Measurements from ENCODE around the gene PIK3C2G. TPM values are rescaled to one million over a fixed set of nuclear protein-coding genes. Genes with fewer than 3 reads are reported as not detected.

The PIK3C2G gene
- total RNA-seq, 1 experiment from 2014 or later, result not detected

DNA sequence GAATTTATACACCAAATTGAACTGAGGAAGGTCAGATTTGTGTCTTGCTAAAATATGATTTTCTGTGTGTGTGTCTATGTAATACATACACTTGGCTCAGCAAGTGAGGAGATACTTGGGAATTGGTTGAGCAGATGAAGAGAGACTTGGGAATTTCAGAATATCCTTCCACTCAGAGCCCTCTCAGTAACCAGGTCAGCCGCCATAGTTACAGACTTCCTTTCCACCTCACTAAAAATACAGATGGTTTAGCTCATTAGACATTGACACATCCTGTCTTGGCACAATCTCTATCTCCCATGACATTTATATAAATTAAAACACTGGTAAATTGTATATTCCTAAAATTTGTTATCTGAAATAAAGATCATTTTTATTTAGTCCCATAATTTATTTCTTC lies 15.9 kb downstream of the PIK3C2G start:
- H3F3A ChIP-seq (ENCODE audit: low read length, unreplicated experiment), result no peaks in the 10 kb centered on the region
- CTCF ChIA-PET, result no interaction called here
- no peak overlapping the region for H3K4me3 ChIP-seq (ENCODE audit: low read length)
- POLR2A ChIA-PET (ENCODE audit: unreplicated experiment), result no interaction called here
- DNase-seq, result no peak
- no peak overlapping the region for H3K27ac ChIP-seq (ENCODE audit: low read length)
- no peaks in the 10 kb centered on the region for H3K79me2 ChIP-seq (ENCODE audit: low read length)
- H3K4me2 ChIP-seq (ENCODE audit: low read length), result no peak overlapping the region
- no TSS peak for BruUV-seq (replicated peaks)
- ATAC-seq, result no peak
- no peaks in the 10 kb centered on the region for H3K36me3 ChIP-seq (ENCODE audit: low read depth, low read length)
- H4K20me1 ChIP-seq (ENCODE audit: low read length), result no peaks in the 10 kb centered on the region
- intact Hi-C loops (cut with micrococcal nuclease), result no loop called here
- H3K27me3 ChIP-seq (ENCODE audit: low read length), result no peaks in the 10 kb centered on the region
- no peak for TF ChIP-seq EZH2phosphoT487 (IDR thresholded peaks at IDR 0.05; ENCODE audit: borderline replicate concordance, low read length)
- no peak for TF ChIP-seq EZH2 (IDR thresholded peaks at IDR 0.05; ENCODE audit: low read length, unreplicated experiment)
- TF ChIP-seq, protein P1, sequence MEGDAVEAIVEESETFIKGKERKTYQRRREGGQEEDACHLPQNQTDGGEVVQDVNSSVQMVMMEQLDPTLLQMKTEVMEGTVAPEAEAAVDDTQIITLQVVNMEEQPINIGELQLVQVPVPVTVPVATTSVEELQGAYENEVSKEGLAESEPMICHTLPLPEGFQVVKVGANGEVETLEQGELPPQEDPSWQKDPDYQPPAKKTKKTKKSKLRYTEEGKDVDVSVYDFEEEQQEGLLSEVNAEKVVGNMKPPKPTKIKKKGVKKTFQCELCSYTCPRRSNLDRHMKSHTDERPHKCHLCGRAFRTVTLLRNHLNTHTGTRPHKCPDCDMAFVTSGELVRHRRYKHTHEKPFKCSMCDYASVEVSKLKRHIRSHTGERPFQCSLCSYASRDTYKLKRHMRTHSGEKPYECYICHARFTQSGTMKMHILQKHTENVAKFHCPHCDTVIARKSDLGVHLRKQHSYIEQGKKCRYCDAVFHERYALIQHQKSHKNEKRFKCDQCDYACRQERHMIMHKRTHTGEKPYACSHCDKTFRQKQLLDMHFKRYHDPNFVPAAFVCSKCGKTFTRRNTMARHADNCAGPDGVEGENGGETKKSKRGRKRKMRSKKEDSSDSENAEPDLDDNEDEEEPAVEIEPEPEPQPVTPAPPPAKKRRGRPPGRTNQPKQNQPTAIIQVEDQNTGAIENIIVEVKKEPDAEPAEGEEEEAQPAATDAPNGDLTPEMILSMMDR (conservative IDR thresholded peaks at IDR 0.05; ENCODE audit: low read depth, low read length), result no peak
- H2AFZ ChIP-seq (ENCODE audit: low read length), result no peak overlapping the region
- H3K9me2 ChIP-seq (replicated peaks; ENCODE audit: low read length), result no peaks in the 10 kb centered on the region
- no peaks in the 10 kb centered on the region for H3K9me3 ChIP-seq (ENCODE audit: low read length)
- H3K4me1 ChIP-seq (ENCODE audit: insufficient read depth, low read length), result peaks cover 24% of the 10 kb centered on the region
- H3K9ac ChIP-seq (ENCODE audit: low read length), result no peak overlapping the region

- no peak for DNase-seq
- ATAC-seq, result no peak
- intact Hi-C loops (cut with micrococcal nuclease), result no loop called here
- Histone ChIP-seq H3K9me3 (ENCODE audit: low read length) (no peaks in the 10 kb centered on the region), H3K36me3 (ENCODE audit: low read depth, low read length) (no peaks in the 10 kb centered on the region), H3K4me2 (ENCODE audit: low read length) (no peak overlapping the region), H2AFZ (ENCODE audit: low read length) (no peak overlapping the region), H3K9me2 (replicated peaks; ENCODE audit: low read length) (no peaks in the 10 kb centered on the region), H3K79me2 (ENCODE audit: low read length) (no peaks in the 10 kb centered on the region), H3K27me3 (ENCODE audit: low read length) (no peaks in the 10 kb centered on the region), H3K9ac (ENCODE audit: low read length) (no peak overlapping the region), H3F3A (ENCODE audit: low read length, unreplicated experiment) (no peaks in the 10 kb centered on the region), H3K4me3 (ENCODE audit: low read length) (no peak overlapping the region), H3K27ac (ENCODE audit: low read length) (no peak overlapping the region), H3K4me1 (ENCODE audit: insufficient read depth, low read length) (peaks cover 15% of the 10 kb centered on the region), H4K20me1 (ENCODE audit: low read length) (no peaks in the 10 kb centered on the region)
- ChIA-PET CTCF (no interaction called here), POLR2A (ENCODE audit: unreplicated experiment) (no interaction called here)
- TF ChIP-seq, protein P1 (conservative IDR thresholded peaks at IDR 0.05; ENCODE audit: low read depth, low read length), result no peak
- no peak for TF ChIP-seq EZH2phosphoT487 (IDR thresholded peaks at IDR 0.05; ENCODE audit: borderline replicate concordance, low read length)
- TF ChIP-seq EZH2 (IDR thresholded peaks at IDR 0.05; ENCODE audit: low read length, unreplicated experiment), result no peak
- BruUV-seq (replicated peaks), result no TSS peak
Observed at GRCh38 chr12:18280728-18281127, 19.4 kb downstream of the PIK3C2G start.

DNA sequence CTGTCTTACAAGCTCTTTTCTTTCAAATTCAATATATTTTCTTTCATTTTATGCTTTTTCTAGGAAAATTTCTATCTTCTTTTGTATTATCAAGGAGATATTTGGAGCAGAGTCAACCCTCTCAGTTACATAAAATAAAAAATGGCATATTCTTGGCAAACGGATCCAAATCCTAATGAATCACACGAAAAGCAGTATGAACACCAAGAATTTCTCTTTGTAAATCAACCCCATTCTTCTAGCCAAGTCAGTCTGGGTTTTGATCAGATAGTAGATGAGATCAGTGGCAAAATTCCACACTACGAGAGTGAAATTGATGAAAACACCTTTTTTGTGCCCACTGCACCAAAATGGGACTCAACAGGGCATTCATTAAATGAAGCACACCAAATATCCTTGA lies 20.6 kb downstream of the PIK3C2G start:
- ChIA-PET POLR2A (ENCODE audit: unreplicated experiment) (no interaction called here), CTCF (no interaction called here)
- intact Hi-C loops (cut with micrococcal nuclease), result no loop called here
- TF ChIP-seq EZH2 (IDR thresholded peaks at IDR 0.05; ENCODE audit: low read length, unreplicated experiment), result no peak
- Histone ChIP-seq H3K27ac (ENCODE audit: low read length) (no peak overlapping the region), H3K9me3 (ENCODE audit: low read length) (no peaks in the 10 kb centered on the region), H3F3A (ENCODE audit: low read length, unreplicated experiment) (no peaks in the 10 kb centered on the region), H3K36me3 (ENCODE audit: low read depth, low read length) (no peaks in the 10 kb centered on the region), H3K4me2 (ENCODE audit: low read length) (no peak overlapping the region), H3K4me3 (ENCODE audit: low read length) (no peak overlapping the region), H3K9me2 (replicated peaks; ENCODE audit: low read length) (no peaks in the 10 kb centered on the region), H3K9ac (ENCODE audit: low read length) (no peak overlapping the region), H4K20me1 (ENCODE audit: low read length) (no peaks in the 10 kb centered on the region), H3K27me3 (ENCODE audit: low read length) (no peaks in the 10 kb centered on the region), H3K4me1 (ENCODE audit: insufficient read depth, low read length) (peaks cover 3% of the 10 kb centered on the region; the same call in 1 of the 2 replicates), H3K79me2 (ENCODE audit: low read length) (no peaks in the 10 kb centered on the region), H2AFZ (ENCODE audit: low read length) (no peak overlapping the region)
- DNase-seq, result no peak
- ATAC-seq, result no peak
- no TSS peak for BruUV-seq (replicated peaks)

Measured in PC-3 (cell line).